ENCODE data around the gene FSIP1. TPM values are rescaled to one million over a fixed set of nuclear protein-coding genes. Genes with fewer than 3 reads are reported as not detected.

The FSIP1 gene
- polyA plus RNA-seq, 3 donors = 0.10 to 0.48 (median 0.21) TPM

DNA sequence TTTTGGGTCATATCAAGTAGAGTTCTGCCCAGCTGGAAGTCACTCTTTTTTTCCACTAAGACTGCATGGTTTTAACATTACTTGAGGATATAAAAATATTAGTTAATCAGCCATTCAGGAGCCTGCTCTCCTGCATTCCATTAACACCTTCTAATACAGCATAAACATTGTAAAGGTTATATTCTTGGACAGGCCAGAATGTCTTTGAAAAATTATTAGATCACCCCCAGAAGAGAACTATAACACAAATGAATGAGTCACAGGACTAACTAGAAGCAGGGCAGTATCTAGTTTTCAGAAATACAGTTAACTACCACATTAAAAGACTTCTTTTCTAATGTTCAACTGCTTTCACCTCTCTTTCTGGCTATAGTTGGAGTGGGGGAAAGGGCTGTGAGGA is 120.9 kb downstream of the FSIP1 start:
- intact Hi-C loops (cut with micrococcal nuclease) = no loop called here
- Mint-ChIP-seq H3K36me3 (no peaks in the 10 kb centered on the region), H3K4me3 (no peak overlapping the region), H3K9me3 (peaks cover 0 to 5% (median 3%) of the 10 kb centered on the region in 7 donors), H3K4me1 (no peaks in the 10 kb centered on the region), H3K27ac (peak overlapping the region in 1 of 7 donors; percentile 27), H3K27me3 (ENCODE audit: low read depth in 3 of 3) (peaks cover 0 to 6% (median 4%) of the 10 kb centered on the region in 3 donors)
- Histone ChIP-seq H3K36me3 (replicated peaks in 1 of 2; ENCODE audit: control insufficient read depth in 1 of 2, insufficient read depth in 2 of 2, low read length in 2 of 2) (no peaks in the 10 kb centered on the region), H2AFZ (ENCODE audit: insufficient read depth, low read depth, low read length, poor library complexity, severe bottlenecking) (no peak overlapping the region), H4K20me1 (ENCODE audit: insufficient read depth, low read length) (no peaks in the 10 kb centered on the region), H3K4me2 (replicated peaks; ENCODE audit: extremely low read depth, low read length, poor library complexity, severe bottlenecking) (no peak overlapping the region), H3K27ac (ENCODE audit: low read depth in 1 of 2, low read length in 2 of 2) (no peak overlapping the region), H3K9me3 (replicated peaks in 1 of 2; ENCODE audit: control insufficient read depth in 1 of 2, insufficient read depth in 1 of 2, low read length in 2 of 2) (no peaks in the 10 kb centered on the region), H3K9ac (ENCODE audit: insufficient read depth, low read length, poor library complexity, severe bottlenecking) (no peak overlapping the region), H3K27me3 (ENCODE audit: control insufficient read depth in 2 of 2, insufficient read depth in 2 of 2, low read length in 2 of 2) (peaks cover 0 to 3% of the 10 kb centered on the region in 2 donors), H3K79me2 (ENCODE audit: insufficient read depth, low read length) (no peaks in the 10 kb centered on the region), H3K4me1 (ENCODE audit: control insufficient read depth in 1 of 2, insufficient read depth in 2 of 2, low read length in 2 of 2) (no peaks in the 10 kb centered on the region), H3K4me3 (replicated peaks in 1 of 3; ENCODE audit: low read depth in 2 of 3, low read length in 3 of 3) (no peak overlapping the region)
- TF ChIP-seq, protein P1, sequence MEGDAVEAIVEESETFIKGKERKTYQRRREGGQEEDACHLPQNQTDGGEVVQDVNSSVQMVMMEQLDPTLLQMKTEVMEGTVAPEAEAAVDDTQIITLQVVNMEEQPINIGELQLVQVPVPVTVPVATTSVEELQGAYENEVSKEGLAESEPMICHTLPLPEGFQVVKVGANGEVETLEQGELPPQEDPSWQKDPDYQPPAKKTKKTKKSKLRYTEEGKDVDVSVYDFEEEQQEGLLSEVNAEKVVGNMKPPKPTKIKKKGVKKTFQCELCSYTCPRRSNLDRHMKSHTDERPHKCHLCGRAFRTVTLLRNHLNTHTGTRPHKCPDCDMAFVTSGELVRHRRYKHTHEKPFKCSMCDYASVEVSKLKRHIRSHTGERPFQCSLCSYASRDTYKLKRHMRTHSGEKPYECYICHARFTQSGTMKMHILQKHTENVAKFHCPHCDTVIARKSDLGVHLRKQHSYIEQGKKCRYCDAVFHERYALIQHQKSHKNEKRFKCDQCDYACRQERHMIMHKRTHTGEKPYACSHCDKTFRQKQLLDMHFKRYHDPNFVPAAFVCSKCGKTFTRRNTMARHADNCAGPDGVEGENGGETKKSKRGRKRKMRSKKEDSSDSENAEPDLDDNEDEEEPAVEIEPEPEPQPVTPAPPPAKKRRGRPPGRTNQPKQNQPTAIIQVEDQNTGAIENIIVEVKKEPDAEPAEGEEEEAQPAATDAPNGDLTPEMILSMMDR (IDR thresholded peaks at IDR 0.05) = no peak
- no peak for DNase-seq

DNA sequence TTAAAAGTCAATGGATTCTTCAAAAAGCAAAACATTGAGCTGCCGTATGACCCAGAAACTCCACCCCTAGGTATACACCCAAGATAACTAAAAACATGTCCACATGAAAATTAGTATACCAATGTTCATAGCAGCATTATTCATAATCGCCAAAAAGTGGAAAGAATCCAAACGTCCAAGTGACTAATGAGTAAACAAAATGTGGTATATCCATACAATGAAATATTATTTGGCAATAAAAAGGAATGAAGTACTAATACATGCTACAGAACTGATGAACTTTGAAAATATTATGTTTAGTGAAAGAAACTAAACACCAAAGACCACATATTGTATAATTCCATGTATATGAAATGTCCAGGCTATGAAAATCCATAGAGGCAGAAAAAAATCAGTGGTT is 123.9 kb downstream of the FSIP1 start:
- TF ChIP-seq, protein P1 (IDR thresholded peaks at IDR 0.05) = no peak
- Histone ChIP-seq H3K4me1 (ENCODE audit: control insufficient read depth in 1 of 2, insufficient read depth in 2 of 2, low read length in 2 of 2) (no peaks in the 10 kb centered on the region), H4K20me1 (ENCODE audit: insufficient read depth, low read length) (no peaks in the 10 kb centered on the region), H3K79me2 (ENCODE audit: insufficient read depth, low read length) (no peaks in the 10 kb centered on the region), H3K36me3 (replicated peaks in 1 of 2; ENCODE audit: control insufficient read depth in 1 of 2, insufficient read depth in 2 of 2, low read length in 2 of 2) (no peaks in the 10 kb centered on the region), H3K4me2 (replicated peaks; ENCODE audit: extremely low read depth, low read length, poor library complexity, severe bottlenecking) (no peak overlapping the region), H3K27me3 (ENCODE audit: control insufficient read depth in 2 of 2, insufficient read depth in 2 of 2, low read length in 2 of 2) (no peaks in the 10 kb centered on the region), H2AFZ (ENCODE audit: insufficient read depth, low read depth, low read length, poor library complexity, severe bottlenecking) (no peak overlapping the region), H3K4me3 (replicated peaks in 1 of 3; ENCODE audit: low read depth in 2 of 3, low read length in 3 of 3) (no peak overlapping the region), H3K9ac (ENCODE audit: insufficient read depth, low read length, poor library complexity, severe bottlenecking) (no peak overlapping the region), H3K9me3 (replicated peaks in 1 of 2; ENCODE audit: control insufficient read depth in 1 of 2, insufficient read depth in 1 of 2, low read length in 2 of 2) (no peaks in the 10 kb centered on the region), H3K27ac (ENCODE audit: low read depth in 1 of 2, low read length in 2 of 2) (no peak overlapping the region)
- Mint-ChIP-seq H3K36me3 (no peaks in the 10 kb centered on the region), H3K4me1 (no peaks in the 10 kb centered on the region), H3K4me3 (no peak overlapping the region), H3K27ac (no peak overlapping the region), H3K9me3 (peaks cover 0 to 5% (median 3%) of the 10 kb centered on the region in 7 donors), H3K27me3 (ENCODE audit: low read depth in 3 of 3) (peaks cover 0 to 7% (median 0%) of the 10 kb centered on the region in 3 donors)
- WGBS (ENCODE audit: insufficient coverage) = no CpG with 5 or more reads among the region's 3 CpGs
- no peak for DNase-seq
- intact Hi-C loops (cut with micrococcal nuclease) = no loop called here

All from CD14-positive monocyte (primary cell).